ENCODE data around the gene GPR137.
A peak's percentile ranks its signal among the peaks of the same experiment; 100 is the strongest.

GPR137 gene

GRCh38 chr11:64289002-64289564, 3.4 kb downstream of the GPR137 start:
- Histone ChIP-seq H3K9me3 (ENCODE audit: control insufficient read depth, low read length) (no peaks in the 10 kb centered on the region), H2AFZ (ENCODE audit: low read depth, low read length) (no peak overlapping the region), H3K79me1 (replicated peaks; ENCODE audit: low read length, poor library complexity, severe bottlenecking) (peaks cover 24% of the 10 kb centered on the region), H3K4me1 (ENCODE audit: control insufficient read depth, insufficient read depth, low read depth, low read length) (peaks cover 34% of the 10 kb centered on the region), H3K23ac (ENCODE audit: low read length in 2 of 2) (no peak overlapping the region), H3K27ac (ENCODE audit: low read length, poor library complexity, severe bottlenecking) (no peak overlapping the region), H3K4ac (ENCODE audit: low read depth in 1 of 2, low read length in 2 of 2) (no peak overlapping the region), H2AK5ac (ENCODE audit: low read length, severe bottlenecking) (no peak overlapping the region), H3K27me3 (ENCODE audit: control insufficient read depth in 1 of 2, insufficient read depth in 1 of 2, low read length in 2 of 2) (peaks cover 32 to 37% of the 10 kb centered on the region in 2 experiments), H3K4me2 (ENCODE audit: low read length, poor library complexity, severe bottlenecking) (no peak overlapping the region), H3K14ac (ENCODE audit: low read length in 2 of 2) (no peak overlapping the region), H3K4me3 (ENCODE audit: insufficient read depth in 1 of 2, low read depth in 1 of 2, low read length in 2 of 2) (no peak overlapping the region), H4K8ac (ENCODE audit: low read length) (no peak overlapping the region), H4K91ac (ENCODE audit: low read length) (no peak overlapping the region), H3K36me3 (ENCODE audit: control insufficient read depth in 1 of 2, insufficient read depth in 2 of 2, low read depth in 1 of 2, low read length in 2 of 2) (peaks cover 0 to 28% of the 10 kb centered on the region in 2 experiments), H2BK5ac (ENCODE audit: low read depth, low read length, poor library complexity, severe bottlenecking) (no peak overlapping the region), H2BK120ac (ENCODE audit: low read depth, low read length) (no peak overlapping the region), H3K18ac (ENCODE audit: low read depth in 1 of 2, low read length in 2 of 2) (no peak overlapping the region), H2BK12ac (ENCODE audit: low read length in 2 of 2) (no peak overlapping the region), H2BK15ac (ENCODE audit: low read depth, poor library complexity, severe bottlenecking) (no peak overlapping the region), H3K9ac (ENCODE audit: low read length) (no peak overlapping the region)
- no peak for DNase-seq
- WGBS: 89% methylated on average over 11 of the region's 13 CpGs

- H2AFZ ChIP-seq (ENCODE audit: low read depth, low read length): no peak overlapping the region
- no peak overlapping the region for H3K27ac ChIP-seq (ENCODE audit: low read length, poor library complexity, severe bottlenecking)
- H3K4me1 ChIP-seq (ENCODE audit: control insufficient read depth, insufficient read depth, low read depth, low read length): peaks cover 34% of the 10 kb centered on the region
- WGBS: 46% methylated on average over 10 of the region's 10 CpGs
- H3K4me3 ChIP-seq (ENCODE audit: insufficient read depth in 1 of 2, low read depth in 1 of 2, low read length in 2 of 2): no peak overlapping the region
- H3K14ac ChIP-seq (ENCODE audit: low read length in 2 of 2): no peak overlapping the region
- H3K9ac ChIP-seq (ENCODE audit: low read length): no peak overlapping the region
- H2BK5ac ChIP-seq (ENCODE audit: low read depth, low read length, poor library complexity, severe bottlenecking): no peak overlapping the region
- no peaks in the 10 kb centered on the region for H3K9me3 ChIP-seq (ENCODE audit: control insufficient read depth, low read length)
- no peak overlapping the region for H2BK12ac ChIP-seq (ENCODE audit: low read length in 2 of 2)
- no peak overlapping the region for H3K18ac ChIP-seq (ENCODE audit: low read depth in 1 of 2, low read length in 2 of 2)
- no peak overlapping the region for H2BK120ac ChIP-seq (ENCODE audit: low read depth, low read length)
- H3K79me1 ChIP-seq (replicated peaks; ENCODE audit: low read length, poor library complexity, severe bottlenecking): peaks cover 24% of the 10 kb centered on the region
- H3K27me3 ChIP-seq (ENCODE audit: control insufficient read depth in 1 of 2, insufficient read depth in 1 of 2, low read length in 2 of 2): peaks cover 45 to 49% of the 10 kb centered on the region in 2 experiments
- no peak overlapping the region for H3K4me2 ChIP-seq (ENCODE audit: low read length, poor library complexity, severe bottlenecking)
- H2BK15ac ChIP-seq (ENCODE audit: low read depth, poor library complexity, severe bottlenecking): no peak overlapping the region
- no peak overlapping the region for H4K8ac ChIP-seq (ENCODE audit: low read length)
- H2AK5ac ChIP-seq (ENCODE audit: low read length, severe bottlenecking): no peak overlapping the region
- H3K23ac ChIP-seq (ENCODE audit: low read length in 2 of 2): no peak overlapping the region
- no peak overlapping the region for H4K91ac ChIP-seq (ENCODE audit: low read length)
- no peak for DNase-seq
- no peak overlapping the region for H3K4ac ChIP-seq (ENCODE audit: low read depth in 1 of 2, low read length in 2 of 2)
- H3K36me3 ChIP-seq (ENCODE audit: control insufficient read depth in 1 of 2, insufficient read depth in 2 of 2, low read depth in 1 of 2, low read length in 2 of 2): peaks cover 0 to 28% of the 10 kb centered on the region in 2 experiments
Measured at GRCh38 chr11:64290352-64291261, 5.0 kb downstream of the GPR137 start.

- no peak within 1 kb of the TSS for H3K27ac ChIP-seq (ENCODE audit: low read length, poor library complexity, severe bottlenecking)
- H3K23ac ChIP-seq (ENCODE audit: low read length in 2 of 2): peak within 1 kb of the TSS in 1 of 2 experiments; percentile 70
- peaks cover 19% of the 10 kb centered on the region for H3K79me1 ChIP-seq (replicated peaks; ENCODE audit: low read length, poor library complexity, severe bottlenecking)
- H3K4me2 ChIP-seq (ENCODE audit: low read length, poor library complexity, severe bottlenecking): peak within 1 kb of the TSS; percentile 92
- no peak within 1 kb of the TSS for H4K8ac ChIP-seq (ENCODE audit: low read length)
- H4K91ac ChIP-seq (ENCODE audit: low read length): no peak within 1 kb of the TSS
- no peak within 1 kb of the TSS for H2BK120ac ChIP-seq (ENCODE audit: low read depth, low read length)
- WGBS: 2% methylated on average over 35 of the region's 45 CpGs
- no peak within 1 kb of the TSS for H2BK5ac ChIP-seq (ENCODE audit: low read depth, low read length, poor library complexity, severe bottlenecking)
- no peak within 1 kb of the TSS for H3K18ac ChIP-seq (ENCODE audit: low read depth in 1 of 2, low read length in 2 of 2)
- no peaks in the 10 kb centered on the region for H3K9me3 ChIP-seq (ENCODE audit: control insufficient read depth, low read length)
- H3K9ac ChIP-seq (ENCODE audit: low read length): peak within 1 kb of the TSS; percentile 29
- no peak within 1 kb of the TSS for H2AK5ac ChIP-seq (ENCODE audit: low read length, severe bottlenecking)
- H3K4me3 ChIP-seq (ENCODE audit: insufficient read depth in 1 of 2, low read depth in 1 of 2, low read length in 2 of 2): peak within 1 kb of the TSS; percentile 40 to 56
- H2BK12ac ChIP-seq (ENCODE audit: low read length in 2 of 2): no peak within 1 kb of the TSS
- no peak within 1 kb of the TSS for H2BK15ac ChIP-seq (ENCODE audit: low read depth, poor library complexity, severe bottlenecking)
- H3K27me3 ChIP-seq (ENCODE audit: control insufficient read depth in 1 of 2, insufficient read depth in 1 of 2, low read length in 2 of 2): peaks cover 52 to 55% of the 10 kb centered on the region in 2 experiments
- DNase-seq: no peak
- H3K4ac ChIP-seq (ENCODE audit: low read depth in 1 of 2, low read length in 2 of 2): no peak within 1 kb of the TSS
- H3K4me1 ChIP-seq (ENCODE audit: control insufficient read depth, insufficient read depth, low read depth, low read length): peaks cover 29% of the 10 kb centered on the region
- peaks cover 0 to 28% of the 10 kb centered on the region in 2 experiments for H3K36me3 ChIP-seq (ENCODE audit: control insufficient read depth in 1 of 2, insufficient read depth in 2 of 2, low read depth in 1 of 2, low read length in 2 of 2)
- peak within 1 kb of the TSS in 1 of 2 experiments; percentile 71 for H3K14ac ChIP-seq (ENCODE audit: low read length in 2 of 2)
- no peak within 1 kb of the TSS for H2AFZ ChIP-seq (ENCODE audit: low read depth, low read length)
Measured at GRCh38 chr11:64291262-64291751, 5.7 kb downstream of the GPR137 start, which contains the start of gene KCNK4. KCNK4 (plus strand) TSS chr11:64291302; CDS start chr11:64293019, 1,717 bp downstream.

All from mesenchymal stem cell (in vitro differentiated cells and primary cell).